ENCODE results near the gene DTWD1.
A peak's percentile ranks its signal among the peaks of the same experiment; 100 is the strongest.
"Not testable (repeated sequence)": the region's sequence is repeated elsewhere in the genome, so short reads cannot be mapped to it uniquely, and the experiment has no call there.

Gene DTWD1

DNA sequence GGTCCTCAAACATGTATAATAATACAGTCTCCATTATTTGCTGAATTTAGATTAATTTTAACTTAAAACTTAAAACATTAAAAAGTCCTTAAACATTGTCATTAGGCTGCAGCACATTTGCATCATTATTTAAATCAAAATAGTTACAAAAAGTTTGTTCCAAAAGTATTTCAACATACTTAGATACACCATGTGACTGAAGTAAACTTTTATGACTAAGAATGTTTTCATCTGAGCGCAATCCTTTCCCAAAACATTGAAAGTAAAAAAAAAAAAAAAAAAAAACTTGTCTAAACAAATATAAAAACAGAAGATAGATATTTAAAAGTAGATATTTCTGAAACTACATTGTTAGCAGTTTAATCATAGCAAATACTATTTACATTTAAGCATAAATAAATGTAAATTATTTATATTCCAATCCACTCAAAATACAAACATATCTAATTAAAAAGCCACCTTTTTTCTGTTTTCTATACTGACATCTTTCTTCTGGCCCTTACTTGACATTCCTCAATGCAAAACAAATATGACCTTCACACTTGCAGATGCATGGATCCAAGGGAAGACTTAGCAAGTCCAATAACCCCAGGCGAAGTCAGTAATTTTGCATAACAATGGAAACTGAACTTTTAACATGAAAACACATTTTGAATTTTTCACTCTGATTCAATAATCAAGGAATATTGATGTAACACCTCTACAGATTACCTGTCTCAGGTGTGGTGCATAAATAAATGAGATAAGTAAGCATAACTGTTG is 10.5 kb upstream of the DTWD1 start:
- no peak overlapping the region for H3K4me3 ChIP-seq (ENCODE audit: low read depth, low read length)
- TF ChIP-seq, protein P1, sequence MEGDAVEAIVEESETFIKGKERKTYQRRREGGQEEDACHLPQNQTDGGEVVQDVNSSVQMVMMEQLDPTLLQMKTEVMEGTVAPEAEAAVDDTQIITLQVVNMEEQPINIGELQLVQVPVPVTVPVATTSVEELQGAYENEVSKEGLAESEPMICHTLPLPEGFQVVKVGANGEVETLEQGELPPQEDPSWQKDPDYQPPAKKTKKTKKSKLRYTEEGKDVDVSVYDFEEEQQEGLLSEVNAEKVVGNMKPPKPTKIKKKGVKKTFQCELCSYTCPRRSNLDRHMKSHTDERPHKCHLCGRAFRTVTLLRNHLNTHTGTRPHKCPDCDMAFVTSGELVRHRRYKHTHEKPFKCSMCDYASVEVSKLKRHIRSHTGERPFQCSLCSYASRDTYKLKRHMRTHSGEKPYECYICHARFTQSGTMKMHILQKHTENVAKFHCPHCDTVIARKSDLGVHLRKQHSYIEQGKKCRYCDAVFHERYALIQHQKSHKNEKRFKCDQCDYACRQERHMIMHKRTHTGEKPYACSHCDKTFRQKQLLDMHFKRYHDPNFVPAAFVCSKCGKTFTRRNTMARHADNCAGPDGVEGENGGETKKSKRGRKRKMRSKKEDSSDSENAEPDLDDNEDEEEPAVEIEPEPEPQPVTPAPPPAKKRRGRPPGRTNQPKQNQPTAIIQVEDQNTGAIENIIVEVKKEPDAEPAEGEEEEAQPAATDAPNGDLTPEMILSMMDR (IDR thresholded peaks at IDR 0.05; ENCODE audit: control insufficient read depth, extremely low read depth, insufficient read depth), result no peak
- no peak for DNase-seq (ENCODE audit: low read depth)

DNA sequence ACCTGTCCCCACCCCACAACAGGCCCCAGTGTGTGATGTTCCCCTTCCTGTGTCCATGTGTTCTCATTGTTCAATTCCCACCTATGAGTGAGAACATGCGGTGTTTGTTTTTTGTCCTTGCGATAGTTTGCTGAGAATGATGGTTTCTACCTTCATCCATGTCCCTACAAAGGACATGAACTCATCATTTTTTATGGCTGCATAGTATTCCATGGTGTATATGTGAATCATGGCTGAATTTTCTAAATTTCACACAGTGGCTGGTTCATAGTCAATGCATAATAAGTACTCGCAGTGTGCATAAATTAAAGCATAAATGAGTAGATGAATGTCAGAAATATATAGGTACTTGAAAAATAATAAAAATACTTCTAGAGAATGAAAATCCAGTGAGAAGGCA is 8.6 kb upstream of the DTWD1 start:
- H3K4me3 ChIP-seq (ENCODE audit: low read depth, low read length); DNase-seq (ENCODE audit: low read depth): not testable (repeated sequence)

DNA sequence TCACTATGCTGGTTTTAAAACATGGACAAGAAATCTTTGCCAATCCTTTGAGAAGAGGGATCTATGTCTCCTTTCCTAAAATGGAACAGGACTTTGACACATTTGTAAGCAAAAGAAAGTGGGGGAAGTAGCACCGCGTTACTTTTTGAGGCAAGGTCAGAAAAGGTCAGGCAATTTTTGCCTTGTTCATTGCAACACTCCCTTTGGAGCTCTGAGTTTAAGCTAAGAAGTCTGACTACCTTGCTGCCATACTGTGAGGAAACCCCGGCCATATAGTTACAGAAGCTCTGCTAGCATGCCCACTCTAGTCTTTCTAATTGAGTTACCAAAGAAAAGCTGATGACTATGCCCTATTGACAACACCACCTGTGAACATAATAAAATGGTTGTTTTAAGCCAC is 1.6 kb upstream of the DTWD1 start:
- H3K4me3 ChIP-seq (ENCODE audit: low read depth, low read length), result no peak overlapping the region
- DNase-seq (ENCODE audit: low read depth), result no peak
- TF ChIP-seq, protein P1 (IDR thresholded peaks at IDR 0.05; ENCODE audit: control insufficient read depth, extremely low read depth, insufficient read depth), result no peak

DNA sequence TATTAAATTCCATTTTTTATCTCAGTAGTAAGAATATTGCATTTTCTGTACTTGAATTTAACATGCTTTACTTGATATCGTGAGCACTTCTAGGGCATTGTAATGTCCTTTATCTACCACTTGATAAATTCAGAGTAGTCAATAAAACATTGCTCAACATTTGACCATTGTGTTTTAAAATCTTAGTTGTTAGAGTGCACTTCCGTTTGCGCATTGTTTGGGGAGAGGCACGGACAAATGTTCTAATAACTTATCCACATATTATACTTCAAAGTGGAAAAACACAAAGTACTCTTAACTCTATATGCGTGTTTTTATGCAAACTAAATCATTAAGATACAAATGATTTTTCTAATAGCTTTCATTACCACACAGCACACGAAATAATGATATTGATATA is 649 bp upstream of the DTWD1 start:
- TF ChIP-seq, protein P1 (IDR thresholded peaks at IDR 0.05; ENCODE audit: control insufficient read depth, extremely low read depth, insufficient read depth), result no peak
- DNase-seq (ENCODE audit: low read depth), result peak; percentile 11
- H3K4me3 ChIP-seq (ENCODE audit: low read depth, low read length), result peak overlapping the region; percentile 75

DNA sequence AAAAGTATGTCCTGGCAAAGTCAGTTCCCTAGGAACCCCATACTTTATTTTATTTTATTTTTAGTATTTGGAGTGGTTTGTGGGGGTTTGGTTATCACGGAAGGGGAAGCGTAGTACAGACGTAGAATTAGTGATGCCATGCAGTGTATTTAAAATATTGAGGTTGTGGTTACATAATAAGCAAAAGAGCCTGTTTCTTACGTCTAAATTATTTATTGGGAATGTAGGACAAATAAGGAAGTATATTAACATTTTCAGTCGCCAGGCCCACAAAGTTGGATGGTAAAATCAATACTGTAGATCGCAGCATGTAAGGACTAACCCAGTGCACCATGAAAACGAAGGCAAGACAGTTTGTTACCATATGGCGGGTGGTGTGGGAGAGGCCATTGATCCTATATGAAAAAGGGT is 558 bp downstream of the DTWD1 start:
- peak; percentile 23 for DNase-seq (ENCODE audit: low read depth)
- peak overlapping the region; percentile 75 for H3K4me3 ChIP-seq (ENCODE audit: low read depth, low read length)
- TF ChIP-seq, protein P1 (IDR thresholded peaks at IDR 0.05; ENCODE audit: control insufficient read depth, extremely low read depth, insufficient read depth), result no peak

DNA sequence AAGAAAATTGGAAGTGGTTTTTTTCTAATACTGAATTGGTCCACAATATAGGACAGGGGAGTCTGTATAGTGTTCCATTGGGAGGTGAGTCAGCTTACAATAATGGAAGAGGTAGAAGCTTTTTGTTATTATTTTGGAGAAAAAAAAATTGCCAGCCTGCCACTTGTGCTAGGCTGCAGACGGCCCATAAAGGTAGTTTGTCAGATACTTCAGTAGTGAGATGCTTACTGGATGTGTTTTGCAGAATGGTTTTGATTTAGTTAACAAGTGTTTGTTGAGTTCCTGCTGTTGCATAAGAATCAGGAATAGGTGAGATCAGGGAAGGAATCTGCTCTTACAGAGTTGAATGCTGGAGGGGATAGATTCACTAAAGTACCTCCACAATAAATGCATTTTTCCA is 1.0 kb downstream of the DTWD1 start:
- H3K4me3 ChIP-seq (ENCODE audit: low read depth, low read length), result peak overlapping the region; percentile 75
- no peak for DNase-seq (ENCODE audit: low read depth)
- TF ChIP-seq, protein P1 (IDR thresholded peaks at IDR 0.05; ENCODE audit: control insufficient read depth, extremely low read depth, insufficient read depth), result no peak

DNA sequence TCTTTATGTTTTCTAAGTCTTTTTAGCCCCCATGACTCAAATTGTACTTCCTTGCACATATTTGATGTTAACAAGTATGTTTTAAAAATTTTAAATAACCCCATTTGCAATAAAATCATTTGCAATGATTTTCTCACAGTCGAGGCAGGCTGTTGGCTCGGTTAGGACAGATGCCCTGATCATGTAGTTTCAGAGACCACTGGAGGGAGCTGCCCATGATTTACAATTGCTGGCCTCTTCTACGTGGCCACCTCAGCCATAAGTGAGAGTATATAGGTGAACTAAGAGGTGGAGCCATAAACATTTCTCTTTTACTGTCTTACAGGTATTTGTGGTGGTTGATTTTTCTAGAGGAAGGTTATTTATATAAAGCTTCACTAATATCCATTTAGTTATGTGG is 1.7 kb downstream of the DTWD1 start:
- DNase-seq (ENCODE audit: low read depth), result no peak
- TF ChIP-seq, protein P1 (IDR thresholded peaks at IDR 0.05; ENCODE audit: control insufficient read depth, extremely low read depth, insufficient read depth), result no peak
- peak overlapping the region; percentile 75; the same call in 1 of the 2 replicates for H3K4me3 ChIP-seq (ENCODE audit: low read depth, low read length)
